HG03457 (cell line): Measurements from ENCODE around the gene ABCA7.

Experiments used
- ATAC-seq: cut with Tn5 transposase; IDR thresholded peaks from one replicate; pipeline ENCODE4 v1.9.1; 2021; ENCODE audit warnings: moderate number of reproducible peaks; ENCODE audit not compliant: unreplicated experiment

The ABCA7 gene

GRCh38 chr19:1004204-1004802 is 35.6 kb upstream of the ABCA7 start:
- ATAC-seq, result no peak

- no peak for ATAC-seq
Observed at GRCh38 chr19:1004803-1005664, 34.9 kb upstream of the ABCA7 start.

GRCh38 chr19:1006711-1007398 is 33.1 kb upstream of the ABCA7 start:
- no peak for ATAC-seq

GRCh38 chr19:1007399-1008251 is 32.3 kb upstream of the ABCA7 start:
- ATAC-seq, result no peak

- ATAC-seq, result no peak
Observed at GRCh38 chr19:1008268-1009040, 31.5 kb upstream of the ABCA7 start.

- no peak for ATAC-seq
Observed at GRCh38 chr19:1009041-1009980, 30.6 kb upstream of the ABCA7 start.

- no peak for ATAC-seq
Observed at GRCh38 chr19:1009981-1010538, 29.8 kb upstream of the ABCA7 start.

GRCh38 chr19:1010586-1011510 is 29.1 kb upstream of the ABCA7 start:
- ATAC-seq, result no peak

GRCh38 chr19:1011831-1012333 is 28.0 kb upstream of the ABCA7 start:
- ATAC-seq, result no peak

GRCh38 chr19:1012334-1012733 is 27.6 kb upstream of the ABCA7 start:
- no peak for ATAC-seq

- no peak for ATAC-seq
Observed at GRCh38 chr19:1013218-1013617, 26.7 kb upstream of the ABCA7 start.

- ATAC-seq, result no peak
Observed at GRCh38 chr19:1014161-1015060, 25.5 kb upstream of the ABCA7 start.

- ATAC-seq, result no peak
Observed at GRCh38 chr19:1015061-1015781, 24.7 kb upstream of the ABCA7 start.

GRCh38 chr19:1015782-1016646 is 23.9 kb upstream of the ABCA7 start:
- ATAC-seq, result no peak

- no peak for ATAC-seq
Observed at GRCh38 chr19:1016647-1017114, 23.2 kb upstream of the ABCA7 start.
